Uterus (tissue), 4 donors: ENCODE measurements around the gene SLC6A9. TPM values are rescaled to one million over a fixed set of nuclear protein-coding genes. Genes with fewer than 3 reads are reported as not detected.

Experiments
- DNase-seq, 2 donors: peaks; one replicate each; pipeline ENCODE4 v3.0.0-alpha.2; 2019 to 2020
- H3K27ac ChIP-seq, 2 donors: fragments of 200-600 bp; sonication (generic); 1 replicate in 1 of 2; 2 replicates in 1 of 2; pipeline ENCODE4 v1.5.1; 2016 to 2018
- H3K27me3 ChIP-seq, 2 donors: fragments of 200-600 bp; sonication (generic); one replicate each; pipeline ENCODE4 v1.5.1; 2018 to 2019; ENCODE audit warnings: control low read depth in 1 of 2
- H3K36me3 ChIP-seq, 2 donors: fragments of 200-600 bp; sonication (generic); one replicate each; pipeline ENCODE4 v1.5.1; 2019; ENCODE audit warnings: control low read depth in 1 of 2
- H3K4me1 ChIP-seq, 2 donors: fragments of 200-600 bp; sonication (generic); one replicate each; pipeline ENCODE4 v1.5.1; 2018 to 2019; ENCODE audit warnings: control low read depth in 1 of 2
- H3K4me3 ChIP-seq, 2 donors: fragments of 200-600 bp; sonication (generic); 1 replicate in 1 of 2; 2 replicates in 1 of 2; pipeline ENCODE4 v1.5.1; 2018 to 2019; ENCODE audit warnings: mild to moderate bottlenecking in 1 of 2
- H3K9me3 ChIP-seq, 2 donors: fragments of 200-600 bp; sonication (generic); one replicate each; pipeline ENCODE4 v1.5.1; 2019; ENCODE audit warnings: control low read depth in 1 of 2
- POLR2A ChIP-seq, 2 donors: fragments of 450-650 bp; IDR thresholded peaks; one replicate each; pipeline ENCODE4 v1.6.1; 2016; ENCODE audit warnings: antibody characterized with exemption in 2 of 2, mild to moderate bottlenecking in 1 of 2, moderate library complexity in 1 of 2
- intact Hi-C: fragments of 100-400 bp; cut with DNase I; formaldehyde crosslinking; loops from one replicate; pipeline ENCODE4 v1.15.1; 2023; ENCODE audit warnings: low total_unique reads
- total RNA-seq, 4 donors: library from RNA; depleted of rRNA in 3 of 4; stranded (reverse); fragments of >200 nt in 3 of 4; gene quantifications; one replicate each; pipeline versions ENCODE4 v1.1.0 to v1.2.4, GENCODE V29; 2014 to 2023
- TF ChIP-seq, protein P1 (sequence below), 4 experiments: fragments of 200-600 bp in 2 of 4; fragments of 450-650 bp in 2 of 4; sonication (generic) in 2 of 4; IDR thresholded peaks; one replicate each; pipeline ENCODE4 v1.5.1; 2016 to 2019; ENCODE audit warnings: antibody characterized with exemption in 4 of 4, mild to moderate bottlenecking in 2 of 4, moderate library complexity in 1 of 4
- donor health status: DM: yes; HTN: yes; CAD: no.

SLC6A9 gene
- total RNA-seq, 4 donors from 2014 or later, result 4.6 to 30.9 (median 17.4) TPM

DNA sequence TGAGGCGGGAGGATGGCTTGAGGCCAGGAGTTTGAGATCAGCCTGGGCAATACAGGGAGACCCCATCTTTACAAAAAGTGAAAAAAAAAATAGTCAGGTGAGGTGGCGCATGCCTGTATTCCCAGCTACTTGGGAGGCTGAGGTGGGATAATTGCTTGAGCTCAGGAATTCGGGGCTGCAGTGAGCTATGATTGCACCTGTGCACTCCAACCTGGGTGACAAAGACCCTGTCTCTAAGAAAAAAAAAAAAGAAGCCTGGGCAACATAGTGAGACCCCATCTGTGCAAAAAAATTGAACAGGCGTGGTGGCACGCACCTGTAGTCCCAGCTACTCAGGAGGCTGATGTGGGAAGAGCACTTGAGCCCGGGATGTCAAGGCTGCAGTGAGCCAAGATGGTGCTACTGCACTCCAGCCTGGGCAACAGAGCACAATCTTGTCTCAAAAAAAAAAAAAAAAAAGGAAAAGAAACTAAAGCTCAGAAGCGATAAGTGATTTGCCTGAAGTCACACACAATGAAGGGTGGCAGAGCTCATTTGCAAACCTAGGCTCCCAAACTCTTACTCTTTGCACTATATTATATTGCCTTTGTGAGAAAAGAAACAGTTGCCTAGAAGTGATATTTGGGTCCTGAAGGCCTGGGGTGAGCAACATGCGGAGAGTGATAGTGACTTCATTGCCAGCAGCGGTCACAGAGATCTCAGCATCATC, 37.9 kb downstream of the SLC6A9 start:
- Histone ChIP-seq H3K4me1 (no peaks in the 10 kb centered on the region), H3K27ac (no peak overlapping the region), H3K27me3 (no peaks in the 10 kb centered on the region), H3K9me3 (no peaks in the 10 kb centered on the region), H3K36me3 (no peaks in the 10 kb centered on the region), H3K4me3 (no peak overlapping the region)
- TF ChIP-seq, protein P1, sequence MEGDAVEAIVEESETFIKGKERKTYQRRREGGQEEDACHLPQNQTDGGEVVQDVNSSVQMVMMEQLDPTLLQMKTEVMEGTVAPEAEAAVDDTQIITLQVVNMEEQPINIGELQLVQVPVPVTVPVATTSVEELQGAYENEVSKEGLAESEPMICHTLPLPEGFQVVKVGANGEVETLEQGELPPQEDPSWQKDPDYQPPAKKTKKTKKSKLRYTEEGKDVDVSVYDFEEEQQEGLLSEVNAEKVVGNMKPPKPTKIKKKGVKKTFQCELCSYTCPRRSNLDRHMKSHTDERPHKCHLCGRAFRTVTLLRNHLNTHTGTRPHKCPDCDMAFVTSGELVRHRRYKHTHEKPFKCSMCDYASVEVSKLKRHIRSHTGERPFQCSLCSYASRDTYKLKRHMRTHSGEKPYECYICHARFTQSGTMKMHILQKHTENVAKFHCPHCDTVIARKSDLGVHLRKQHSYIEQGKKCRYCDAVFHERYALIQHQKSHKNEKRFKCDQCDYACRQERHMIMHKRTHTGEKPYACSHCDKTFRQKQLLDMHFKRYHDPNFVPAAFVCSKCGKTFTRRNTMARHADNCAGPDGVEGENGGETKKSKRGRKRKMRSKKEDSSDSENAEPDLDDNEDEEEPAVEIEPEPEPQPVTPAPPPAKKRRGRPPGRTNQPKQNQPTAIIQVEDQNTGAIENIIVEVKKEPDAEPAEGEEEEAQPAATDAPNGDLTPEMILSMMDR (IDR thresholded peaks at IDR 0.05), result no peak
- no peak for TF ChIP-seq POLR2A (IDR thresholded peaks at IDR 0.05)
- intact Hi-C loops, result no loop called here
- no peak for DNase-seq

DNA sequence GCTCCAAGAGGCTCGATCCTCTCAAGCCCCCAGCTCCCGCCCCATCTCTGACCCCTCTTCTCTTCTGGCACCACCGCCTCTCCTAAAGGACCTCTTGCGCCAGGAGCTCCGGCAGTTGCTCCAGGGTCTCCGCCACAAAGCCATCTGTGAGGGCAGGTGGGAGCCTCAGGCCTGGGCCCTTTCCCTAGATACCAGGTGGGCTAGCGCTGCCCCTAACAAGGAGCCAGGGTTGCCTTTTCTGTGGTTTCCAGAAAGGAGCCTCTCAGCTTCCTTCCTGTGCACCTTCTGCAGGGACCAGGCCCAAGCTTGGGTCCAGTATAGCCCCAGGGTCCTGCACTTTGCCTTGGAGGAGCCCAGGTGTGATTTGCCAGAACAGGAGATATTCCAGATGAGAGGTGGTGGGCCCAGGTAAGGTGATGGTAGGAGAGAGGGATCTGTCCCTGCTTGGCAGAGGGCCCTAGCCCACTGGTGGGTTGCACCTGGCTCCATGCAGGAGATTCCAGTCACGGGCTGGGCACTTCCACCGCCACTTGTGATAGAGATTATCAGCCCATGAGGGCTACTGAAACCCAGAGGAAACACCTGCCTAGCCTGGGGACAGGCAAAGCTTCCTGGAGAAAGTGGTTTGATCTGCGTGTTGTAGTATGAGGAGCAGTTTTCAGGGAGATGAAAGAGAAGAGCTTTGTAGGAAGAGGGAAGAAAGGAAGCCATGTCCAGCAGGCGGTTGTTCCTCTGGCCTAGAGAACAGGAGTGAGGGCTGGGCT, 38.8 kb downstream of the SLC6A9 start:
- no peaks in the 10 kb centered on the region for H3K9me3 ChIP-seq
- H3K27me3 ChIP-seq, result no peaks in the 10 kb centered on the region
- H3K4me1 ChIP-seq, result no peaks in the 10 kb centered on the region
- intact Hi-C loops, result no loop called here
- H3K4me3 ChIP-seq, result peak overlapping the region; percentile 55 to 62
- TF ChIP-seq, protein P1 (IDR thresholded peaks at IDR 0.05), result no peak
- TF ChIP-seq POLR2A (IDR thresholded peaks at IDR 0.05), result no peak
- H3K36me3 ChIP-seq, result no peaks in the 10 kb centered on the region
- peak overlapping the region; percentile 37 to 75 for H3K27ac ChIP-seq
- no peak for DNase-seq

DNA sequence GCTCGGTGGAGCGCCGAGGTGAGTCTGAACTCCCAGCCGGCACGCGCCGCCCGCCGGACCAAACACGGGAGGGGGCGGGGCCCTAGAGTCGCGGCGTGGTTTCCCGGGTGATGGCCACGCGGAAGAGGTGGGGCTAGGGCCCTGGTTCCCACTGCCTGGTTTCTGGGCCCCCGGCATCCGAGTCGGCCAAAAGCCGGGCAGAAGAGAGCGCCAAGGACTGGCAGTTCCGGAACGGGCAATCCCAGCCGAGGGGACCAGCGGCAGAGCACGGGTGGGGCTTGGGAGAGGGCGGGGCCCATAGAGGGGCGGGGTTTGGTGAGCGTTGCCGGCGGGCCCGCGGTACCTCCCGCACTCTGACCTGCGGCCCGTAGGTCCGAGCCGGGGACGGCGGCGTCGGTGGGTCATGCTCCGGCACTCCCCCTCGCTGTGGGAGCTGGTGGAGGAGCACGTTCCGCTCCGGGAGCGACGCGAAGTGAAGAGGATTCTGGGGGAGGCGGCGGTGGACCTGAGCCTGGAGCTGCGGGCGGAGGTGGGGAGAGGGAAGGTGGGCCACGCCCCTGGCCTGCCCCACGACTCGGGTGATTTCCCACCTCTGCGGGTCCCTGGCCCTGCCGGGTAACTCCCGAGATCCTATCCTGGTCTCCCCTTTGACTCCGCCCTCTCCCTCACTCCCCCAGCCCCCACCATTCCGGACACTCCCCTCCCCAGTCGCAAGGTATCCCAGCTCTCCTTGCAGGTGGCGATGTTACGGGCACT, 39.6 kb downstream of the SLC6A9 start, which contains the start of gene CCDC24:
CCDC24 (plus strand) TSS at position 124 of the 756 bp plus-strand sequence; CDS start at position 404, 280 bp downstream.
- intact Hi-C loops, result no loop called here
- DNase-seq, result peak; percentile 83 to 89
- no peaks in the 10 kb centered on the region for H3K9me3 ChIP-seq
- H3K4me3 ChIP-seq, result peak within 1 kb of the TSS; percentile 55 to 62
- H3K27me3 ChIP-seq, result no peaks in the 10 kb centered on the region
- TF ChIP-seq POLR2A (IDR thresholded peaks at IDR 0.05), result peak in 1 of 2 donors; percentile 11
- TF ChIP-seq, protein P1 (IDR thresholded peaks at IDR 0.05), result peak in 2 of 4 experiments; percentile 4 to 8
- H3K27ac ChIP-seq, result peak within 1 kb of the TSS; percentile 37 to 75
- no peaks in the 10 kb centered on the region for H3K36me3 ChIP-seq
- H3K4me1 ChIP-seq, result no peaks in the 10 kb centered on the region

DNA sequence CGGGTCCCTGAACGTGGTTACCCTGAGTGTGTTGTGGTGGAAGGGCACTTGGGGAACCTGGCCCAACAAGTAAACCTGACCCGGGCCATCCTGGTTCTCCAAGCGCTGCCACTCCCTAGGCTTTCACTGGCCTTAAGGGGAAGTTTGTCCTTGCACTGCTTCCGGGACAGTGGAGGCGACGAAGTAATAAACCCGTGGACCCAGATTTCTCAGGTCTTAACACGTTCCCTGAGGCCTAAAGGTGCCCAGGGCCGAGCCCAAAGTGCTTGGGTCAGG, 40.1 kb downstream of the SLC6A9 start:
- Histone ChIP-seq H3K4me3 (peak overlapping the region; percentile 55 to 62), H3K27ac (peak overlapping the region; percentile 37 to 75), H3K9me3 (no peaks in the 10 kb centered on the region), H3K4me1 (no peaks in the 10 kb centered on the region), H3K36me3 (no peaks in the 10 kb centered on the region), H3K27me3 (no peaks in the 10 kb centered on the region)
- DNase-seq, result no peak
- peak in 1 of 2 donors; percentile 15 for TF ChIP-seq POLR2A (IDR thresholded peaks at IDR 0.05)
- TF ChIP-seq, protein P1 (IDR thresholded peaks at IDR 0.05), result no peak
- intact Hi-C loops, result no loop called here
